MCF 10A (cell line): ENCODE measurements around the gene SLC22A1. TPM values are rescaled to one million over a fixed set of nuclear protein-coding genes. Genes with fewer than 3 reads are reported as not detected.
A peak's percentile ranks its signal among the peaks of the same experiment; 100 is the strongest.

Experiments used
- BruUV-seq: library from RNA; stranded (reverse); fragments of 400-500 nt; replicated peaks from 2 replicates; lab custom pipeline; 2021; lab: Mats Ljungman, UMichigan
- CTCF ChIA-PET: fragments of 300-600 bp; sonication (Branson Sonifier 250); formaldehyde crosslinking; extraction: SDS; loops from one replicate; lab custom pipeline; 2021; ENCODE audit warnings: antibody characterized with exemption, inconsistent platforms; lab: Yijun Ruan, JAX
- POLR2A ChIA-PET: fragments of 300-600, 350-650 bp; sonication (Branson Sonifier 250); formaldehyde crosslinking; extraction: SDS; loops from one replicate; lab custom pipeline; 2020; ENCODE audit warnings: antibody characterized with exemption, inconsistent platforms; lab: Yijun Ruan, JAX
- DNase-seq: peaks from one replicate; pipeline ENCODE4 v3.0.0-alpha.2; 2018; ENCODE audit not compliant: unreplicated experiment
- H3K27ac Mint-ChIP-seq: one replicate; pipeline ENCODE4 v1.8.0; 2022; ENCODE audit warnings: mild to moderate bottlenecking, low read depth, mixed read lengths; ENCODE audit not compliant: unreplicated experiment
- H3K27me3 Mint-ChIP-seq: one replicate; pipeline ENCODE4 v1.8.0; 2022; ENCODE audit warnings: mixed read lengths; ENCODE audit not compliant: insufficient read depth, unreplicated experiment
- H3K36me3 Mint-ChIP-seq: one replicate; pipeline ENCODE4 v1.8.0; 2022; ENCODE audit warnings: mild to moderate bottlenecking, moderate library complexity, mixed read lengths; ENCODE audit not compliant: insufficient read depth, unreplicated experiment
- H3K4me1 Mint-ChIP-seq: one replicate; pipeline ENCODE4 v1.8.0; 2022; ENCODE audit warnings: mixed read lengths; ENCODE audit not compliant: insufficient read depth, unreplicated experiment
- H3K4me3 Mint-ChIP-seq: one replicate; pipeline ENCODE4 v1.8.0; 2022; ENCODE audit warnings: mild to moderate bottlenecking, moderate library complexity, mixed read lengths; ENCODE audit not compliant: unreplicated experiment
- H3K9me3 Mint-ChIP-seq: one replicate; pipeline ENCODE4 v1.8.0; 2022; ENCODE audit warnings: mixed read lengths; ENCODE audit not compliant: unreplicated experiment
- CTCF ChIP-seq: fragments of 200-600 bp; IDR thresholded peaks from one replicate; pipeline ENCODE4 v1.8.0; 2022; ENCODE audit warnings: antibody characterized with exemption, mild to moderate bottlenecking; ENCODE audit not compliant: unreplicated experiment
- intact Hi-C: fragments of 100-400 bp; cut with micrococcal nuclease; formaldehyde crosslinking; loops from 2 replicates; pipeline ENCODE4 v1.14.1; 2022
- total RNA-seq: library from RNA; stranded (reverse); gene quantifications from 2 replicates; pipeline ENCODE4 v1.2.3, GENCODE V29; 2022

SLC22A1 gene
- total RNA-seq, 1 experiment from 2014 or later, result 0.86 TPM

- no peak overlapping the region for H3K4me3 Mint-ChIP-seq
- H3K27me3 Mint-ChIP-seq, result no peaks in the 10 kb centered on the region
- no peaks in the 10 kb centered on the region for H3K4me1 Mint-ChIP-seq
- intact Hi-C loops, result no loop called here
- BruUV-seq, result no TSS peak
- CTCF ChIA-PET, result interaction anchor here (0.6 to 6.6 kb wide), 6 partner anchors 11 to 432 kb away, joined by 3 to 52 read pairs (median 4); no protein-coding TSS in a partner anchor
- no peak for DNase-seq
- H3K9me3 Mint-ChIP-seq, result no peaks in the 10 kb centered on the region
- H3K27ac Mint-ChIP-seq, result peak overlapping the region; percentile 58
- POLR2A ChIA-PET, result interaction anchor here (1.3 kb wide), 1 partner anchor 13 kb away, joined by 3 read pairs; no protein-coding TSS in a partner anchor
- TF ChIP-seq CTCF, result no peak
- peaks cover 90% of the 10 kb centered on the region for H3K36me3 Mint-ChIP-seq
Observed at GRCh38 chr6:160101277-160102205, 20.1 kb upstream of the SLC22A1 start.

- H3K9me3 Mint-ChIP-seq, result no peaks in the 10 kb centered on the region
- intact Hi-C loops, result no loop called here
- no TSS peak for BruUV-seq
- no peaks in the 10 kb centered on the region for H3K4me1 Mint-ChIP-seq
- H3K27ac Mint-ChIP-seq, result peak overlapping the region; percentile 58
- ChIA-PET CTCF (interaction anchor here (0.6 to 6.6 kb wide), 6 partner anchors 10 to 431 kb away, joined by 3 to 52 read pairs (median 4); no protein-coding TSS in a partner anchor), POLR2A (interaction anchor here (0.8 to 1.3 kb wide), 2 partner anchors 10 to 14 kb away, joined by 3 read pairs; no protein-coding TSS in a partner anchor)
- DNase-seq, result no peak
- H3K36me3 Mint-ChIP-seq, result peaks cover 84% of the 10 kb centered on the region
- TF ChIP-seq CTCF, result no peak
- H3K4me3 Mint-ChIP-seq, result no peak overlapping the region
- H3K27me3 Mint-ChIP-seq, result no peaks in the 10 kb centered on the region
Observed at GRCh38 chr6:160102399-160102798, 19.2 kb upstream of the SLC22A1 start.

- intact Hi-C loops, result loop anchor here (1.0 kb wide), 1 partner anchor 240 kb away; no protein-coding TSS in a partner anchor
- Mint-ChIP-seq H3K4me3 (no peak overlapping the region), H3K27me3 (no peaks in the 10 kb centered on the region), H3K27ac (no peak overlapping the region), H3K36me3 (peaks cover 80% of the 10 kb centered on the region), H3K4me1 (no peaks in the 10 kb centered on the region), H3K9me3 (no peaks in the 10 kb centered on the region)
- BruUV-seq, result no TSS peak
- DNase-seq, result peak; percentile 48
- ChIA-PET CTCF (interaction anchor here (0.6 to 1.3 kb wide), 2 partner anchors 9 to 65 kb away, joined by 3 to 4 read pairs; no protein-coding TSS in a partner anchor), POLR2A (interaction anchor here (0.8 kb wide), 1 partner anchor 11 kb away, joined by 3 read pairs; no protein-coding TSS in a partner anchor)
- peak; percentile 28 for TF ChIP-seq CTCF
Observed at GRCh38 chr6:160102956-160103824, 18.4 kb upstream of the SLC22A1 start.
